ENCODE results near the gene FASTK.

Gene FASTK

DNA sequence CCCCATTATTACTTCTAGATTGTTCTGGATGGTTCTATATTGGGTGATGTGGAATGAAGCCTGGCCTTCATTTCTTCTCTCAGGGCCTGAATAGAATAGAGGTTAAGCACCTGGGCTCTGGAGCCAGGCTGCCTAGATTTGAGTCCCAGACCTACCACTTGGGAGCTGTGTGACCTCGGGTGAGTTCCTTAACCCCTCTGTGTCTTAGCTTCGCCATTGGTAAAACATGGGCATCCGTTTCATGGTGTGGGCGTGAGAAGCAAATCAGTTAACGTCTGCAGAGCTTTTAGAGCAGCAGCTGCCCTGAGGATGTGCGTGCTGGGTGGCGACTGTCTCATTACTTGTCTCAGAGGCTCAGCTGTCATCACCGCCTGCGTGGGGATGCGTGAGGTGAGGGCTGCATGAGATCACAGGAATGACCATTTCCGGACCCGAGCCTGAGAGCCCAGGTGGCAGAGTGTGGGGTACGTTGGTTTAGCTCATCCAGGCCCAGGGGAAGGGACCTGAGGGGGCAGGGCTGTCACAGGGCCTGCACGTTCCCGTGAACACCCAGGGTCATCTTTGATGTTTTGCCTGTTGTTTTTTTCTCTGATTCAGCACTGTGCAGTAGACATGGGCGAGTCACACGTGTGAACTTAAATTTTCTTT, 15.3 kb upstream of the FASTK start:
- DNase-seq: no peak

DNA sequence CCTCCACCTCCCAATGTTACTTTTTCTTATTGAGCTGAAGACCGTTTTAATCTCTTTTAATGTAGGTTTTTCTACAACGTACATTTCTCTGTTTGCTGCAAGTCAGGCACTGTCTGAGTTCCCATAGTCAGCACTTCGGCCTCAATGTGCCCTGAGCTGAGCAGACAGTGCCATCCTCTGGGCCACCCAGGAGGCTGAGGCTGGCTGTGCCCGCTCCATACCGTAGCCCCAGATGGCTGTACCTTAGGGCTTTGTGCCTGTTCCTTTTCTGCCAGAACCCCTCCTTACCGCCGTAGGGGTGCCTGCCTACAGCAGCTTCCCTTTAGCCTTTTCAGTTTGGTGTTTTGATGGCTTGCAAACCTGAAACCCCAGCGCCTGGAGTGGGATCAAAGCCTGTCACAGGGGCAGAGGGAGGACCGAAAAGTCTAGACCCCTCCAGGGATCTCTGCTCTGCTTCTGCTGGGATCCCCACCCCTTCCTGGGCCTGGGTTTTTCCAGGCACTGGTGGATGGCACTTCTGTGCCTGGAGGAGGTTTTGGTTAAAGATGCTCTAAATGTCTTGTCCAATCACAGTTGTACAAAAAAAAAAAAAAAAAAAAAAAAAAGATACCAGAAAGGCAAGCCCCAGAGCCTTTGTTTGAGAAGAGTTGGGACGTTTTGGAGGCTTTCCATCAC, 14.7 kb upstream of the FASTK start:
- no peak for DNase-seq

DNA sequence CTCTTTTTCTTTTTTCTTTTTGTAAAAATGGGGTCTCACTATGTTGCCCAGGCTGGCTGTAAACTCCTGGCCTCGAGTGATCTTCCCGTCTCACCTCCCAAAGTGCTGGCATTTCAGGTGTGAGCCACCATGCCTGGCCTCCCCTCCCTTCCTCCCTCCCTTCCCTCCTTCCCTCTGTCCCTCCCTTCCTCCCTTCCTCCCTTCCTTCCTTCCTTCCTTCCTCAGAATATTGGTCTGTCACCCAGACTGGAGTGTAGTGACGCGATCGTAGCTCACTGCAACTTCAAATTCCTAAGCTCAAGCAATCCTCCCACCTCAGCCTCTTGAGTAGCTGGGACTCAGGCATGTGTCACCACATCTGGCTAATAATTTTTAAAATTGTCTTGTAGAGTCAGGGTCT, 14.1 kb upstream of the FASTK start:
- no peak for DNase-seq

DNA sequence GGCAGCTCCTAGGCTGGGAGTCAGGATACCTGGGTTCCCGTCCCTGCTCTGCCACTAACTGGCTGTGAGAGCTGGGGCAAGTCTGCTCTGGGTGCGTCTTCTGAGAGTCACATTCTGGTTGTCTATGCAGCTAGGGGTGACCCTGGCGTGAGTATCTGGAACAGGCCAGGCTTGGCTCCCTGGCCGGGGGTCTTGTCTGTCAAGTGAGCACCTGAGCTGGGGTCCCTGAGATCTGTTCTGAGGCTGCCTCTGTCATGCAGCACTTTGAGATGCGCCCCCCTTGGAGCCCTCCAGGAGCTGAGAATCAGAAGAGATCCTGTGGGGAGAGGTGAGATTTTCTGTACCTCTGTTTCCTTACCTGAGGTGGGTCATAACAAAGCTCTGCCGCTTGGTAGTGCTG, 13.1 kb upstream of the FASTK start:
- no peak for DNase-seq

GRCh38 chr7:151091988-151092387, 11.4 kb upstream of the FASTK start:
- no peak for DNase-seq

- no peak for DNase-seq
These were observed 10.8 kb upstream of the FASTK start for GRCh38 chr7:151091431-151091830.

- DNase-seq: no peak
These were observed 10.4 kb upstream of the FASTK start for GRCh38 chr7:151091003-151091402.

DNA sequence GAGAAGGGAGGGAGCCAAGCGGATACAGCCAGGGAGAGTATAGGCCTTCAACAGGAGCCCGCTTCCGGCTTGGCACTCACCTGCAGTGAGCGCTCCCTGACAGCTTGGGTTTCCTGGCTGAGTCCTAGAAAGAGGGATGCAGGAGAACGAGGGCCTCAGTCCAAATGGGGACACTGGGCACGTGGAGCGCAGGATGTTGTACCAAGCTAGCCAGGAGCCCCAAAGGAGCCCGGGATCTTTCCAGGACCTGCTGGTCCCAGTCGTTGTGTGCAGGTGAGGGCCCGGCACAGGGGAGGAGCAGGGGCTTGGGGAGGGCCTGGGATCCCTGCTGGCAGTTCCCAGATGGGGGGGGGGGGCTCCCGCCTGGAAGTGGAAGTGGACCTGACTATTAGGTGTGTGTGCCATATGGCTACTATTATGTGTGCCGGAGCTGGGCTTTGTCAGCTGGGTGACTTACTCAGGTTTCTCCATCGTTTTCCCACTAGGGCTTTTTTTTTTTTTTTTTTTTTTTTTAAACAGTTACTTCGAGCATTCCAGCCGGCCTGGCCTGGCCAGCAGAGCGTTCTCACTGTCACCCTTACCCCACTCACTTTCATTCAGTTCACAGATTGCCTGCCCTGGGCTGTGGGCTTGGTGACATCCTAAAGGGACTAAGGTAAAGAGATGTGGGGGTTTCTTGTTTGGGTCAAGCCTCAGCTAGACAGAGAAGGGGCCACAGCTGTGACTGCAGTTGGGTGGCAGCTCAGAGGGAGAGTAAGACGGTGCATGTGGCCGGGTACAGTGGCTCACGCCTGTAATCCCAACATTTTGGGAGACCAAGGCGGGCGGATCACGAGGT, 9.5 kb upstream of the FASTK start:
- DNase-seq: no peak

GRCh38 chr7:151088856-151089699, 8.5 kb upstream of the FASTK start:
- DNase-seq: peak; percentile 83

DNA sequence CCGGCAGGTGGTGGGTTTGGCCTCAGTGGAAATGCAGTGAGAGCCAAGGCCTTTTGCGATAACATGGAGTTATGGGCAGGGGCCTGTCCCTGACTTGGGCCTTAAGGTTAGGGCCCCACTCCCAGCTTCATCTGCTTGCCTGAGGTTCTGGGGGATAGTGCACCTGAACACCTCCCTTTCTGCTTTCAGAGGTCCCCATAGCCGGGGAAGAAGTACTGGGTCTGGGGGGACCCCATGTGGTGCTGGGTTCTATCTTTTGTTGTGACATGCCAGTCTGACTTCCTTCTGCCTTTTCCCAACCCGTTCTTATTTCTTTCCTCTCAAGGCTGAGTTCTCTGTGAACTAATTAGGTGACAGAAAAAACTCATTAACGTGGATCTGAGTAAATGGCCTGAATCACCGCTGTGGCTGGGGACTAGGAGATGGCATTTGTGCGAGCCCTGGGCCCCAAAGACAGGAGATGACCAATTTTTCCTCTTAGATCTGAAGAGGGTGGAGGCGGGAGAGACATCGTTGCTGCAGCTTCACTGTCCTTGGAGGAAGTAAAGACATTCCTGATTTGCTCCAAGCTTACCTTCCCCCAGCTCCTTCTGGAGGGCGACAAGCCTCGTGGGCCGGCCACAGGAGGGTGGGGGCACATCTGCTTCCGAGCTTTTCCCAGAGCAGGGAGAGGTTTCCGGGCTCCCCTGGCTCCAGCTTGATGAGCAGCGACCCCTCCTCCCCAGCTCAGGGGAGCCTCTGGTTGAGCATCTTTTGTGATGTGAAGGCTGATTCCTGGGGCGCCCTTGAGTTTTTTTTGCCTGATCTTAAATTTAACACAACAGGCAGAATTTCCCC, 7.6 kb upstream of the FASTK start:
- no peak for DNase-seq

DNA sequence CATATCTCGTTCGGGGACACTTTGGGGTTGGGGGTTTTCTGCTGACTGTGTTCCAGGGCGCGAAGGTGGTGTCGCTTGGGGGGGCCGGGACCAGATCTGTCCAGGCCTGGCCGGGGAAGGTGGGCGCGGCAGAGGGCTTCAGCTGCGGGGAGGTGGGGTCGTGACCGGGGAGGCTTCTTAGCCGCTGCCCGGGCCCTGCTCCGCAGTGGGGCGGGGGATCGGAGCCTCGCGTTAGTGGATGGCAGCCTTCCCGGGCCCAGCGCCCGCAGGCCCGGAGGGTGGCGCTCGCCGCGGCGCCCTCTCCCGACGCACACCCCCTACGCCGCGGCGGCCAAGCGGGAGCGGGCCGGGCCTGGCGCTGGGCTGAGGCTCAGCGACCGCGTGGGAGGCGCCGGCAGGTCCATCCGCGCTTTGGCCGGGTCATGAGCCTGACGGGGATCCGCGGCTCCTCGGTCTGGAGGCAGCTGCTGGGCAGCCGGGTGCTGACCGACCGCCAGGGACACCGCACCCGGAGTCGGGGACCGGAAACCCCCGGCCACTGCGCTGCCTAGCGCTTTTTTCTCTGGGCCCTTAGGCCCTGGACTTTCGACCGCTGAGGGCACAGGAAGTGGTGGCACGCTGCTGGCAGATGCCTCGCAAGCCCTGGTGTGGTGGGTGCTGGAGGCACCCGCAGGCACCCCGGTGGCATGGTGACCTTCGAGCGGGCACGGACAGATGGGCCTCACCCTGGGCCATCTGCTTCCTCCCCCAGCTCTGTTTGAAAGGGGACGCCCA, 6.8 kb upstream of the FASTK start:
- peak; percentile 33 for DNase-seq

- no peak for DNase-seq
These were observed 6.2 kb upstream of the FASTK start for GRCh38 chr7:151086802-151087244.

- DNase-seq: peak; percentile 68
These were observed 5.3 kb upstream of the FASTK start, which contains the start of gene AGAP3 for GRCh38 chr7:151085691-151086620. Gene AGAP3, plus strand, starts transcription at chr7:151086475. Its CDS starts 267 bp downstream, at chr7:151086742.

- no peak for DNase-seq
These were observed 4.7 kb upstream of the FASTK start for GRCh38 chr7:151085329-151085690.

DNA sequence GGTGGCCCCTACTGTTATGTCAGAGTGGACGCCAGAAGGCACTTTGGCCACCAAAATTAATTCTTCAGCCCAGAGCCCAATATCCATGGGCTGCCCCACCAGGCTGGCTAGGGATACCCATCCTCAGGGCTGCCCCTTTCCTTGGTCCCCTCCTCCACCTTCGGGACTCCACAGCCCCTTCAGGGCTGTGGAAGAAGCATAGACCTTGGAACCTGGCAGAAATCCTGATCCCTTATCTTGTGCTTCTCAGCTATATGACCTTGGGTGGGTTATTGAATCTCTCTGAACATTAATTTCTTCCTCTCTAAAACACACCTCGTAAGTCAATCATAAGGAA, 3.2 kb upstream of the FASTK start:
- no peak for DNase-seq

DNA sequence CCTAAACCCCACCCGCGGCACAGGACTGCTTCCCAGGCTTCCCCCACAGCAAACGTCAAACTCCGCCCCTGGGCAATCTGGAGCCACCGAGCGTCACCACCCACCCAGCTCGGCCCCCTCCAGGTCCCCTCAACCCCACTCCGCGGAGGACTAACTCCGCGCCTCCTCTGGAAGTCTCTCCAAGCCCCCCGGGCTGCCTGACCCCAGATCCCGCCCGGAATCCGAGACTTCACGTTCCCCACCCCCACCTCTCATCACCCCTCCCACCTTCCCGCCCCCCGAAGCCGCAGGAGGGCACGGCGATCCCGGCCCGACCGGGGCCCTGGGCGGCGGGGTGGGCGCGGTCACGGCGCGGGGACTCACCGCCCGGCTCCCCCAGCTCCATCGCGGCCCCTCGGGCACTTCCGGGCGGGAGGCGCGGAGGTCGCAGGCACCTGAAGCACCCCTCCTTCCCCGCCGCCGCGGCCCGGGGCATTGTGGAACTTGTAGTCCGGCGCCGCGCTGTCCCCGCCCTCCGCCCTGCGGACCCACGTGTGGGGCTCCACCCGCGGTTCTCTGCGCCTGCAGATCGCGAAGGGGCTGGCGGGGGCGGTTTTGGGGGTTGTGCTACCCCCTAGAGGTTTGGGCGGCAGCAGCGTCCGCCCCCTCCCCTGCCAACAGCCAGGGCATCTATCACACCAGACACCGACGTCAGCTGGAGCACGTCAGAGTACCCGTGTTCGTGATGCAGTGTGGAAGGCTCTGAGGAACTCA, 2.6 kb upstream of the FASTK start, which contains the start of gene TMUB1:
Gene TMUB1, minus strand, starts transcription at position 423 of the 753 bp plus-strand sequence. CDS start 930 bp downstream, outside the sequence.
- peak; percentile 90 for DNase-seq

GRCh38 chr7:151082141-151083070, 1.8 kb upstream of the FASTK start:
- DNase-seq: no peak

Data from CD4-positive, alpha-beta T cell treated with Interleukin-15 for 1 hour (primary cell).